ENCODE measurements around the gene NHEJ1.
"Not testable (repeated sequence)": the region's sequence is repeated elsewhere in the genome, so short reads cannot be mapped to it uniquely, and the experiment has no call there.

GRCh38 chr2:219200502-219201326 lies 40.1 kb upstream of the NHEJ1 start:
- TF ChIP-seq CTCF (IDR thresholded peaks at IDR 0.05; ENCODE audit: insufficient read depth, low read length, poor library complexity, severe bottlenecking); EZH2phosphoT487 (conservative IDR thresholded peaks at IDR 0.05; ENCODE audit: low read length): not testable (repeated sequence)
